IMR-90 (cell line): Measurements from ENCODE around the gene ARMC8. TPM values are rescaled to one million over a fixed set of nuclear protein-coding genes. Genes with fewer than 3 reads are reported as not detected.

ENCODE experiments used
- ATAC-seq: fragments of 200-7000 bp; cut with Tn5 transposase; 2 replicates; pipeline ENCODE4 v1.9.1; 2020; ENCODE audit warnings: low read depth, mild to moderate bottlenecking, moderate library complexity
- BruUV-seq: library from RNA; stranded (reverse); fragments of 400-500 nt; replicated peaks from 2 replicates; lab custom pipeline; 2021; lab: Mats Ljungman, UMichigan
- CTCF ChIA-PET: fragments of 300-600 bp; formaldehyde crosslinking; extraction: SDS; loops from one replicate; lab custom pipeline; 2021; ENCODE audit warnings: antibody characterized with exemption; lab: Yijun Ruan, JAX
- POLR2A ChIA-PET: fragments of 300-600 bp; sonication (Branson Sonifier 250); formaldehyde crosslinking; loops from one replicate; lab custom pipeline; 2022; ENCODE audit warnings: antibody characterized with exemption; ENCODE audit not compliant: unreplicated experiment; lab: Charles Lee
- DNase-seq: peaks from one replicate; pipeline ENCODE4 v3.0.0; 2013
- H2AFZ ChIP-seq: replicated peaks from 2 replicates; pipeline ENCODE3; 2013; ENCODE audit warnings: low read length, mild to moderate bottlenecking; ENCODE audit not compliant: poor library complexity
- H2AK5ac ChIP-seq: 2 replicates; pipeline ENCODE4 v1.6.1; 2013; ENCODE audit warnings: low read depth, low read length, inconsistent platforms
- H2AK9ac ChIP-seq: replicated peaks from 2 replicates; pipeline ENCODE3; 2013; ENCODE audit warnings: mild to moderate bottlenecking, low read depth, low read length, moderate library complexity; ENCODE audit not compliant: poor library complexity
- H2BK120ac ChIP-seq: 2 replicates; pipeline ENCODE4 v1.6.1; 2013; ENCODE audit warnings: low read depth, low read length, inconsistent platforms
- H2BK15ac ChIP-seq: 3 replicates; pipeline ENCODE4 v1.6.1; 2013; ENCODE audit warnings: low read depth, low read length, inconsistent platforms
- H2BK20ac ChIP-seq: 2 replicates; pipeline ENCODE4 v1.6.1; 2013; ENCODE audit warnings: low read depth, mild to moderate bottlenecking, inconsistent platforms, low read length, moderate library complexity
- H2BK5ac ChIP-seq: 2 replicates; pipeline ENCODE4 v1.6.1; 2013; ENCODE audit warnings: mild to moderate bottlenecking, low read depth, low read length, inconsistent platforms; ENCODE audit not compliant: poor library complexity, severe bottlenecking
- H3K14ac ChIP-seq: replicated peaks from 2 replicates; pipeline ENCODE4 v1.6.1; 2013; ENCODE audit warnings: low read depth, low read length, inconsistent platforms
- H3K18ac ChIP-seq: 2 replicates; pipeline ENCODE4 v1.6.1; 2013; ENCODE audit warnings: low read depth, low read length, control low read depth
- H3K23ac ChIP-seq: 2 replicates; pipeline ENCODE4 v1.6.1; 2013; ENCODE audit warnings: low read depth, low read length, inconsistent platforms
- H3K27ac ChIP-seq: 2 replicates; pipeline ENCODE4 v1.5.1; 2013; ENCODE audit warnings: mild to moderate bottlenecking, control low read depth, low read length; ENCODE audit not compliant: insufficient read depth
- H3K27me3 ChIP-seq: 2 replicates; pipeline ENCODE4 v1.6.1; 2013; ENCODE audit warnings: low read length; ENCODE audit not compliant: control insufficient read depth, insufficient read depth
- H3K36me3 ChIP-seq: 2 replicates; pipeline ENCODE4 v1.6.1; 2013; ENCODE audit warnings: low read length, mixed read lengths; ENCODE audit not compliant: control insufficient read depth, insufficient read depth
- H3K4ac ChIP-seq: 2 replicates; pipeline ENCODE4 v1.6.1; 2013; ENCODE audit warnings: low read depth, low read length, inconsistent platforms
- H3K4me1 ChIP-seq: 2 replicates; pipeline ENCODE4 v1.6.1; 2013; ENCODE audit warnings: low read length, mixed read lengths; ENCODE audit not compliant: control insufficient read depth, insufficient read depth
- H3K4me2 ChIP-seq: 2 replicates; pipeline ENCODE4 v1.6.1; 2013; ENCODE audit warnings: low read depth, mild to moderate bottlenecking, control low read depth, low read length, moderate library complexity
- H3K4me3 ChIP-seq: 2 replicates; pipeline ENCODE4 v1.5.1; 2013; ENCODE audit warnings: low read depth, mild to moderate bottlenecking, control low read depth, low read length, moderate library complexity; ENCODE audit not compliant: insufficient read depth
- H3K56ac ChIP-seq: 2 replicates; pipeline ENCODE4 v1.6.1; 2013; ENCODE audit warnings: low read length, inconsistent platforms; ENCODE audit not compliant: insufficient read depth; ENCODE audit errors: extremely low read depth
- H3K79me1 ChIP-seq, 2 experiments: 2 replicates each; pipeline ENCODE4 v1.6.1; 2013; ENCODE audit warnings: low read length in 2 of 2, inconsistent platforms in 1 of 2, low read depth in 1 of 2
- H3K9ac ChIP-seq: 2 replicates; pipeline ENCODE4 v1.6.1; 2013; ENCODE audit warnings: low read depth, low read length, control low read depth
- H3K9me1 ChIP-seq: 2 replicates; pipeline ENCODE4 v1.6.1; 2013; ENCODE audit warnings: low read length, inconsistent platforms; ENCODE audit not compliant: insufficient read depth
- H3K9me3 ChIP-seq: 2 replicates; pipeline ENCODE4 v1.6.1; 2013; ENCODE audit warnings: low read length; ENCODE audit not compliant: control insufficient read depth, insufficient read depth
- H4K20me1 ChIP-seq: 2 replicates; pipeline ENCODE4 v1.6.1; 2013; ENCODE audit warnings: low read length, inconsistent platforms; ENCODE audit not compliant: insufficient read depth
- H4K5ac ChIP-seq: 2 replicates; pipeline ENCODE4 v1.6.1; 2013; ENCODE audit warnings: mild to moderate bottlenecking, low read depth, low read length, control low read depth
- H4K8ac ChIP-seq, 2 experiments: 2 replicates each; pipeline ENCODE4 v1.6.1; 2013; ENCODE audit warnings: low read depth in 2 of 2, low read length in 2 of 2, control low read depth in 1 of 2, inconsistent platforms in 1 of 2
- H4K91ac ChIP-seq: 2 replicates; pipeline ENCODE4 v1.6.1; 2013; ENCODE audit warnings: low read depth, low read length, inconsistent platforms; ENCODE audit not compliant: insufficient read depth
- BHLHE40 ChIP-seq: fragments of 150-350 bp; IDR thresholded peaks from 2 replicates; pipeline ENCODE4 v1.6.1; 2016; ENCODE audit warnings: mild to moderate bottlenecking, low read depth, low read length
- CEBPB ChIP-seq: IDR thresholded peaks from 2 replicates; pipeline ENCODE4 v1.6.1; 2012; ENCODE audit warnings: low read depth, low read length, improper control_type of control experiment
- CHD1 ChIP-seq: IDR thresholded peaks from 2 replicates; pipeline ENCODE4 v1.6.1; 2012; ENCODE audit warnings: low read depth, low read length, improper control_type of control experiment
- MAZ ChIP-seq: IDR thresholded peaks from 2 replicates; pipeline ENCODE4 v1.6.1; 2012; ENCODE audit warnings: low read depth, mild to moderate bottlenecking, low read length, improper control_type of control experiment, moderate library complexity, borderline replicate concordance
- MXI1 ChIP-seq: IDR thresholded peaks from 2 replicates; pipeline ENCODE4 v1.6.1; 2012; ENCODE audit warnings: low read depth, mild to moderate bottlenecking, low read length, moderate library complexity, borderline replicate concordance
- NFE2L2 ChIP-seq: fragments of 150-350 bp; IDR thresholded peaks from 2 replicates; pipeline ENCODE4 v1.6.1; 2016; ENCODE audit warnings: low read depth, mild to moderate bottlenecking, low read length
- POLR2A ChIP-seq: IDR thresholded peaks from 2 replicates; pipeline ENCODE4 v1.6.1; 2012; ENCODE audit warnings: mild to moderate bottlenecking, low read depth, low read length
- RCOR1 ChIP-seq: IDR thresholded peaks from 2 replicates; pipeline ENCODE4 v1.6.1; 2012; ENCODE audit warnings: mild to moderate bottlenecking, low read length, improper control_type of control experiment; ENCODE audit not compliant: insufficient replicate concordance
- RFX5 ChIP-seq: IDR thresholded peaks from 2 replicates; pipeline ENCODE4 v1.8.0; 2012; ENCODE audit warnings: low read depth, mild to moderate bottlenecking, low read length, moderate library complexity
- WGBS, 2 experiments: methylation state at CpG; one replicate each; pipeline versions ENCODE4 v1.1.5 to v1.1.7; 2013; ENCODE audit warnings: missing lambda C conversion rate in 2 of 2; ENCODE audit not compliant: insufficient read length in 1 of 2; ENCODE audit errors: extremely low coverage in 2 of 2; 5-methylcytosine and 5-hydroxymethylcytosine counted together
- dilution Hi-C: fragments of 300-500 bp; cut with HindIII; formaldehyde crosslinking; loops from one replicate; pipeline ENCODE4 v1.14.3; 2018; ENCODE audit warnings: low sequenced_read_pairs; ENCODE audit not compliant: unreplicated experiment
- in situ Hi-C: fragments of 300-500 bp; cut with MboI; formaldehyde crosslinking; loops from 3 replicates; pipeline ENCODE4 v1.14.3; 2019; ENCODE audit warnings: low sequenced_read_pairs, inconsistent platforms, mixed read lengths
- intact Hi-C: fragments of 100-400 bp; cut with micrococcal nuclease; formaldehyde crosslinking; loops from 2 replicates; pipeline ENCODE4 v1.10.0; 2022
- polyA plus RNA-seq, 3 experiments: library from polyadenylated mRNA; depleted of rRNA; stranded (reverse); fragments of >200 nt; gene quantifications; 2 replicates each; pipeline ENCODE4 v1.2.3, GENCODE V29; 2012; ENCODE audit warnings: low replicate concordance in 1 of 3
- total RNA-seq: library from RNA; depleted of rRNA; stranded (reverse); fragments of >200 nt; gene quantifications from 2 replicates; pipeline ENCODE4 v1.2.3, GENCODE V29; 2012

ARMC8 gene
- total and polyA plus RNA-seq, 2 of the 4 experiments (the other 2 are of a cell fraction): 39.1 to 75.1 TPM

GRCh38 chr3:138165061-138165460 is 22.0 kb upstream of the ARMC8 start:
- Histone ChIP-seq H3K36me3 (peaks cover 35% of the 10 kb centered on the region), H4K91ac (no peak overlapping the region), H3K4ac (no peak overlapping the region), H3K56ac (no peak overlapping the region), H3K4me3 (no peak overlapping the region), H3K4me1 (no peaks in the 10 kb centered on the region), H3K27ac (no peak overlapping the region), H4K5ac (no peak overlapping the region), H2BK15ac (no peak overlapping the region), H3K79me1 (peaks cover 0 to 9% of the 10 kb centered on the region in 2 experiments; a peak in 1 of 4 replicates), H3K27me3 (no peaks in the 10 kb centered on the region), H2AK9ac (no peak overlapping the region), H3K14ac (no peak overlapping the region), H2BK120ac (no peak overlapping the region), H4K8ac (no peak overlapping the region), H2BK5ac (no peak overlapping the region), H3K9ac (no peak overlapping the region), H3K18ac (no peak overlapping the region), H3K4me2 (no peak overlapping the region), H3K23ac (no peak overlapping the region), H2BK20ac (no peak overlapping the region), H2AFZ (no peak overlapping the region), H2AK5ac (no peak overlapping the region), H4K20me1 (no peaks in the 10 kb centered on the region), H3K9me3 (no peaks in the 10 kb centered on the region), H3K9me1 (no peaks in the 10 kb centered on the region)
- dilution Hi-C loops (no loop called here), in situ Hi-C loops (no loop called here), intact Hi-C loops (no loop called here)
- no TSS peak for BruUV-seq
- ATAC-seq (no peak), DNase-seq (no peak)
- ChIA-PET CTCF (interaction anchor here (0.9 kb wide), 1 partner anchor 9 kb away, joined by 3 read pairs; no protein-coding TSS in a partner anchor), POLR2A (no interaction called here)
- 100% methylated on average over 2 of the region's 2 CpGs; no CpG with 5 or more reads in 1 of the 2 experiments for WGBS, 2 experiments
- TF ChIP-seq CHD1 (no peak), NFE2L2 (no peak), MXI1 (no peak), CEBPB (no peak), MAZ (no peak), POLR2A (no peak), BHLHE40 (no peak), RFX5 (no peak), RCOR1 (no peak)
